ENCODE data around the gene COTL1.

Gene COTL1

DNA sequence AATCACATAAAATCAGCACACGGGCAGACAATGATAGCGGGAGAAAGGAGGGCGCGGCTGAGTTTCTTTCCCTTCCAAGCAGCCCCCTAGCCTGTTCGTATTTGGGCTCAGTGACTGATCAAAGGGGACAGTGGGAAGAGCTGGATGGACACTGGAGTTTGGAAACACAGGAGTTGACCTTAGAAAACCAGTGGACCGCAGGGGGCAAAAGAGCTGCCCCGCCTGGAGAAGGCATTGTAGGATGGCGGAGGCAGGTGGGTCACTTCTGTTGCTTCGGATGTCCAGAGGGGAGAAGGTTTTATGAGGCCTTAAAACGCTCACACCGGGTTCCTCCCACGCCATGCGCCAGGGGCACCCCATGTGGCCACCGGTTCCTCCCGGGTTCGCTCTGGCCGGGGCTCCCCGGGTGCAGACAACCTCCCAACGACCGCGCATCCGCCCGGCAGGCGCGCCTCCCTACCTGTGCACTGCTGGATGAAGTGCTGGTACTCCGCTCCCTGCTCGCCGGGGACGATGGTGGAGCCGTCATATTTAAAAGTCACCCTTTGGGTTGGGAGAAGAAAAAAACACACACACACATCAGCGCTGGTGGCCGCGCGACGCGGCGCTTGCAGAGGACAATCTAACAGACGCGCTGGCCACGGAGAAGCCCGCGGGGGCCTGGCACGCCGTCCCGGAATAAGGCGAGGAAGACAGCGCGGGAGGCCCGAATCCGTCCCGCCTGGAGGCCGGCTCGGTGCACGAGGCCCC, 662 bp downstream of the COTL1 start:
- TF ChIP-seq ZFP30 (CRISPR knock-in tag; IDR thresholded peaks at IDR 0.05) (no peak), TOX (CRISPR knock-in tag; IDR thresholded peaks at IDR 0.05; ENCODE audit: borderline replicate concordance) (no peak), SNAI2 (CRISPR knock-in tag; IDR thresholded peaks at IDR 0.05) (no peak)
- peak; percentile 29; the same call in 2 of the 3 replicates for ATAC-seq

DNA sequence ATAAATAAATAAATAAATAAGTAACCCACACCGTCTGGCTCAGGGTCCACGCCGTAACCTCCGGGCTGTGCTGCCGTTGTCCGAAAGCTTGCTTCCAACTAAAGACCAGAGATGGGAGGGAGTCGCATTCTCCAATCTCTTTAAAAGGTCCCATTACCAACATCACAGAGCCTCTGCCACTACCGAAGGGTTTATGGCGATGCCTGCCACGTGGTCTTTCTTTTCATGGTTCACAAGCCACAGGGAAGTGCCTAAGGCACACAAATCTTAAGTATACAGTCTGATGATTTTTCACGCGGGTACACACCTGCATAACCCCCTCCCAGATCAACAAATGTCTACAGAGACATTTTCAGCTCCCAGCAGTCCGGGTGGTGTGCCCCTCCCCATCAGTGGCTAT, 1.4 kb downstream of the COTL1 start:
- TF ChIP-seq ZNF70 (CRISPR knock-in tag; IDR thresholded peaks at IDR 0.05) (no peak), ZFP30 (CRISPR knock-in tag; IDR thresholded peaks at IDR 0.05) (no peak), BACH2 (CRISPR knock-in tag; IDR thresholded peaks at IDR 0.05; ENCODE audit: borderline replicate concordance) (no peak), ZNF8 (CRISPR knock-in tag; IDR thresholded peaks at IDR 0.05) (no peak), ZC3H10 (CRISPR knock-in tag; IDR thresholded peaks at IDR 0.05) (no peak), ZNF565 (CRISPR knock-in tag; conservative IDR thresholded peaks at IDR 0.05; ENCODE audit: low read depth) (no peak)
- TF ChIP-seq, protein P1, sequence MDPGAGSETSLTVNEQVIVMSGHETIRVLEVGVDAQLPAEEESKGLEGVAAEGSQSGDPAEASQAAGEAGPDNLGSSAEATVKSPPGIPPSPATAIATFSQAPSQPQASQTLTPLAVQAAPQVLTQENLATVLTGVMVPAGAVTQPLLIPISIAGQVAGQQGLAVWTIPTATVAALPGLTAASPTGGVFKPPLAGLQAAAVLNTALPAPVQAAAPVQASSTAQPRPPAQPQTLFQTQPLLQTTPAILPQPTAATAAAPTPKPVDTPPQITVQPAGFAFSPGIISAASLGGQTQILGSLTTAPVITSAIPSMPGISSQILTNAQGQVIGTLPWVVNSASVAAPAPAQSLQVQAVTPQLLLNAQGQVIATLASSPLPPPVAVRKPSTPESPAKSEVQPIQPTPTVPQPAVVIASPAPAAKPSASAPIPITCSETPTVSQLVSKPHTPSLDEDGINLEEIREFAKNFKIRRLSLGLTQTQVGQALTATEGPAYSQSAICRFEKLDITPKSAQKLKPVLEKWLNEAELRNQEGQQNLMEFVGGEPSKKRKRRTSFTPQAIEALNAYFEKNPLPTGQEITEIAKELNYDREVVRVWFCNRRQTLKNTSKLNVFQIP (CRISPR knock-in tag; IDR thresholded peaks at IDR 0.05; ENCODE audit: borderline replicate concordance, low read depth): no peak
- TF ChIP-seq, protein P2, sequence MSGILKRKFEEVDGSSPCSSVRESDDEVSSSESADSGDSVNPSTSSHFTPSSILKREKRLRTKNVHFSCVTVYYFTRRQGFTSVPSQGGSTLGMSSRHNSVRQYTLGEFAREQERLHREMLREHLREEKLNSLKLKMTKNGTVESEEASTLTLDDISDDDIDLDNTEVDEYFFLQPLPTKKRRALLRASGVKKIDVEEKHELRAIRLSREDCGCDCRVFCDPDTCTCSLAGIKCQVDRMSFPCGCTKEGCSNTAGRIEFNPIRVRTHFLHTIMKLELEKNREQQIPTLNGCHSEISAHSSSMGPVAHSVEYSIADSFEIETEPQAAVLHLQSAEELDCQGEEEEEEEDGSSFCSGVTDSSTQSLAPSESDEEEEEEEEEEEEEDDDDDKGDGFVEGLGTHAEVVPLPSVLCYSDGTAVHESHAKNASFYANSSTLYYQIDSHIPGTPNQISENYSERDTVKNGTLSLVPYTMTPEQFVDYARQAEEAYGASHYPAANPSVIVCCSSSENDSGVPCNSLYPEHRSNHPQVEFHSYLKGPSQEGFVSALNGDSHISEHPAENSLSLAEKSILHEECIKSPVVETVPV (CRISPR knock-in tag; IDR thresholded peaks at IDR 0.05): no peak
- no peak for ATAC-seq

GRCh38 chr16:84614968-84615813, 2.7 kb downstream of the COTL1 start:
- ATAC-seq: no peak
- no peak for TF ChIP-seq ZNF565 (CRISPR knock-in tag; conservative IDR thresholded peaks at IDR 0.05; ENCODE audit: low read depth)
- no peak for TF ChIP-seq ZNF70 (CRISPR knock-in tag; IDR thresholded peaks at IDR 0.05)
- TF ChIP-seq, protein P3, sequence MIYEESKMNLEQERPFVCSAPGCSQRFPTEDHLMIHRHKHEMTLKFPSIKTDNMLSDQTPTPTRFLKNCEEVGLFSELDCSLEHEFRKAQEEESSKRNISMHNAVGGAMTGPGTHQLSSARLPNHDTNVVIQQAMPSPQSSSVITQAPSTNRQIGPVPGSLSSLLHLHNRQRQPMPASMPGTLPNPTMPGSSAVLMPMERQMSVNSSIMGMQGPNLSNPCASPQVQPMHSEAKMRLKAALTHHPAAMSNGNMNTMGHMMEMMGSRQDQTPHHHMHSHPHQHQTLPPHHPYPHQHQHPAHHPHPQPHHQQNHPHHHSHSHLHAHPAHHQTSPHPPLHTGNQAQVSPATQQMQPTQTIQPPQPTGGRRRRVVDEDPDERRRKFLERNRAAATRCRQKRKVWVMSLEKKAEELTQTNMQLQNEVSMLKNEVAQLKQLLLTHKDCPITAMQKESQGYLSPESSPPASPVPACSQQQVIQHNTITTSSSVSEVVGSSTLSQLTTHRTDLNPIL (CRISPR knock-in tag; IDR thresholded peaks at IDR 0.05; ENCODE audit: low read depth): no peak
- no peak for TF ChIP-seq PPARA (CRISPR knock-in tag; IDR thresholded peaks at IDR 0.05; ENCODE audit: borderline replicate concordance)
- no peak for TF ChIP-seq CSDC2 (CRISPR knock-in tag; IDR thresholded peaks at IDR 0.05)
- no peak for TF ChIP-seq ARNTL (CRISPR knock-in tag; IDR thresholded peaks at IDR 0.05; ENCODE audit: borderline replicate concordance, low read depth)

DNA sequence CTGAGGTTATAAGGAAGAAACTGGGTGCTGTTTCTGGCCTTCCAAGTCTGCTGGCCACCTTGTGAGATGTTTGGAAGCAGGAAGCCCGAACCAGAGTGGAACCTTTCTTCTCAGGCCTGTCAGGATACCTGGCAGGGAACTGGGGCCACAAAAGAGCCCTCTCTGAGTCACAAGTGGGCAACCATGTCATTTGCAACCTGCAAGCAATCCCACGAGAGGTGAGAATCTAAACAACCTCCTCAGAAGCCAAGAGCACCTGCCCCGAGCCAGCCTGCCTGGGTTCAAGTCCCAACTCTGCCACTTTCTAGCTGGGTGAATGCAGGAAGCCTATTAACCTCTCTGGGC, 3.3 kb downstream of the COTL1 start:
- ATAC-seq: no peak
- TF ChIP-seq TOX (CRISPR knock-in tag; IDR thresholded peaks at IDR 0.05; ENCODE audit: borderline replicate concordance) (no peak), ZNF565 (CRISPR knock-in tag; conservative IDR thresholded peaks at IDR 0.05; ENCODE audit: low read depth) (no peak), ZC3H10 (CRISPR knock-in tag; IDR thresholded peaks at IDR 0.05) (no peak), TCF4 (CRISPR knock-in tag; IDR thresholded peaks at IDR 0.05; ENCODE audit: borderline replicate concordance) (no peak), ZFP30 (CRISPR knock-in tag; IDR thresholded peaks at IDR 0.05) (no peak), SNAI2 (CRISPR knock-in tag; IDR thresholded peaks at IDR 0.05) (no peak), PPARA (CRISPR knock-in tag; IDR thresholded peaks at IDR 0.05; ENCODE audit: borderline replicate concordance) (no peak), OSR1 (CRISPR knock-in tag; IDR thresholded peaks at IDR 0.05) (no peak), RARB (CRISPR knock-in tag; IDR thresholded peaks at IDR 0.05) (no peak), ZFP3 (CRISPR knock-in tag; IDR thresholded peaks at IDR 0.05) (no peak), GLIS3 (CRISPR knock-in tag; IDR thresholded peaks at IDR 0.05) (no peak), BACH2 (CRISPR knock-in tag; IDR thresholded peaks at IDR 0.05; ENCODE audit: borderline replicate concordance) (no peak), ISL1 (CRISPR knock-in tag; IDR thresholded peaks at IDR 0.05) (no peak)
- TF ChIP-seq, protein P4, sequence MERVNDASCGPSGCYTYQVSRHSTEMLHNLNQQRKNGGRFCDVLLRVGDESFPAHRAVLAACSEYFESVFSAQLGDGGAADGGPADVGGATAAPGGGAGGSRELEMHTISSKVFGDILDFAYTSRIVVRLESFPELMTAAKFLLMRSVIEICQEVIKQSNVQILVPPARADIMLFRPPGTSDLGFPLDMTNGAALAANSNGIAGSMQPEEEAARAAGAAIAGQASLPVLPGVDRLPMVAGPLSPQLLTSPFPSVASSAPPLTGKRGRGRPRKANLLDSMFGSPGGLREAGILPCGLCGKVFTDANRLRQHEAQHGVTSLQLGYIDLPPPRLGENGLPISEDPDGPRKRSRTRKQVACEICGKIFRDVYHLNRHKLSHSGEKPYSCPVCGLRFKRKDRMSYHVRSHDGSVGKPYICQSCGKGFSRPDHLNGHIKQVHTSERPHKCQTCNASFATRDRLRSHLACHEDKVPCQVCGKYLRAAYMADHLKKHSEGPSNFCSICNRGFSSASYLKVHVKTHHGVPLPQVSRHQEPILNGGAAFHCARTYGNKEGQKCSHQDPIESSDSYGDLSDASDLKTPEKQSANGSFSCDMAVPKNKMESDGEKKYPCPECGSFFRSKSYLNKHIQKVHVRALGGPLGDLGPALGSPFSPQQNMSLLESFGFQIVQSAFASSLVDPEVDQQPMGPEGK (CRISPR knock-in tag; IDR thresholded peaks at IDR 0.05; ENCODE audit: borderline replicate concordance): no peak

Data from SK-N-SH treated with all-trans-retinoic acid at 6 μM for 48 hours (cell line).